HG03575 (cell line): Measurements from ENCODE around the gene PLXNA1.

Experiments
- ATAC-seq: cut with Tn5 transposase; IDR thresholded peaks from one replicate; pipeline ENCODE4 v1.9.1; 2021; ENCODE audit not compliant: unreplicated experiment, insufficient number of reproducible peaks, low FRiP score; ENCODE audit errors: extremely low read depth

The PLXNA1 gene

DNA sequence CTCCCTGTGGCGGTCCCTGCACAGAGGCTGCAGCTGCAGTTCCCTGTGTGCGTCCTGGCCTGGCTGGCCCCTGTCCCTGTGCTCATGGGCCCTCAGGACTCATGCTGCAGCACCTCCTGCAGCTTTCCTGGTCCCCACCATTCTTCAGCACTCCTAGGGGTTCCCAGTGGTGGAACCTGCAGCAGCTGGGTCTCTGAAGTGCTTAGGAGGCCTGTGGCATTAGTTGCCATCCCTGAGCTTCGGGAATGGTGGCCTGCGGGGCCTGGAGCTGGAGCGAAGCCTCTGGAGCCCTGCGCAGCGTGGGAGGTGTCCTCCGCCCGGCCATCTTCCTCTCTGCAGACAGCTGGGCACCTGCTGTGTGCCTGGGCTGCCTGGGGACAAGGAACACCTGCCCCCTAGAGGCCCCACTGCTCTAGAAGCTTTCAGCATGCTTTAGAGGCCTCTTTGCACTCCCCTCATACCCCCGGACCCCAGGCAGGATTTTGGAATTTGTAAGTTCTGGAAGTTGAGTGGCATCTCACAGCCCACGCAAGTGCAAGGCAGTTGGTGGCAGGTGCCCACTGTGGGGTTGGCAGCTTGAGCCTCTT, 13.1 kb downstream of the PLXNA1 start:
- ATAC-seq, result no peak

DNA sequence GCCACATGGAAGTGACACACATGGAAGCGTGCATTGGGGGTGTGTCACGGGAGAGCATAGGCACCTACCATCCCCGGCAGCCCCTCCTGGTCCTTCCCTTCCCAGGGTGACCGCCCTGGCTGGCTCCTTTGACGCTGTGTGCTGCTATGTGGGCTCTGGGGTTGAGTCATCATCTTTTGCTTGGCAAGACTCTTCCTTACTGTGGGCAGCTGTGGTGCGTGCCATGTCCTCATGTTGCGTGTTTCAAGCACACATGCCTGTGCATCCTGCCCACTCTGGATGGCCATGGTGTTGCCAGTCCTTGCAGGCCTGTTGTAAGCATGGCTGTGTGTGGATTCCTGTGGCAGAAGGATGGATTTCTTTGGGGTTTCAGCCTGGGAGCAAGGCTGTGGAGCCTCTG, 14.0 kb downstream of the PLXNA1 start:
- ATAC-seq, result no peak

DNA sequence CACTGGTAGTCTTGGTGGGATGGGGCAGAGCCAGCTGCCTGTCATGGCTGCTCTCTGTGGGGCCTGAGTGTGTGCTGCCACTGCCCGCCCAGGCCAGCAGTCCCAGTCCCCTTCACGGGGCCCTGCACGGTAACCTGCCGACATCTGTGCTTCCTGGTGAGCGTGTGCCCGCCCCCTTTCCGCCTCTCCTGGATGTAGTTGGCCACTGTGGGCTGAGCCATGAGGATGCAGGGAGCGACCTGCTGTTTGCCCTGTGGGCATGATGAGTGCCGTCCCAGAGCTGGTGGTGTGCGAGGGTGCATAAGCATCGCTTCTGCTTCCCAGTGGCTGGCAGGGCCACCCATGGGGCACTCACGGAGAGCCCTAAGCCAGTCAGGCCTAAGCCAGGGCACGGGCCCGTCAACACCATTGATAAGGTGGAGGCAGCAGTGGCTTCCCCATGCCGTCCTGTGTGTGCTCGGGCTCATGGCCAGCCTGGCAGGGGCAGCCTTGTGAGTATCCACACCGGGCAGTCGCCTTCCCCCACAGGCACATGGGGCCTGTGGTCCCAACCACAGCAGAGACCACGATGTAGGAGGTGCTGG, 14.6 kb downstream of the PLXNA1 start:
- no peak for ATAC-seq

- no peak for ATAC-seq
Observed at GRCh38 chr3:126998320-126998719, 15.4 kb downstream of the PLXNA1 start.

- ATAC-seq, result no peak
Observed at GRCh38 chr3:126998728-126999127, 15.8 kb downstream of the PLXNA1 start.

- no peak for ATAC-seq
Observed at GRCh38 chr3:126999383-126999782, 16.5 kb downstream of the PLXNA1 start.

DNA sequence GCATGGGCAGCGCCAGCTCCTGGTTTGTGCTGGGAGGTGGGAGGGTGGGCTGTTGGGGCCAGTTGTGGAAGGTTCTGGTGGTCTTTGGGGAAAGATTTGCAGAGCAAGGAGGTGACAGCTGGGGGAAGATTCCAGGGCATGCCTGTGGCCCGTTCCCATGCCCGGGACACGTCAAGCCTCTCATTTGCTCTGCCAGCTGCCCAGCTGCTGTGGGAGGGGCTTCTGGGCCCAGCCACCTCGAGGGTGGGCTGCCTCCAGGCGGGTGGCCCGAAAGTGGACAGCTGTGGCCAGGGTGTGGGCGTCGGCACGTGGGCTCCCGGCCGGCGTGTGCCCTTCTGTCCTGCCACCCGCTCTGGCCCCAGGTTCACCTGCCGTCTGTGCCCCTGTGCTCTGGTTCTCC, 17.2 kb downstream of the PLXNA1 start:
- no peak for ATAC-seq

DNA sequence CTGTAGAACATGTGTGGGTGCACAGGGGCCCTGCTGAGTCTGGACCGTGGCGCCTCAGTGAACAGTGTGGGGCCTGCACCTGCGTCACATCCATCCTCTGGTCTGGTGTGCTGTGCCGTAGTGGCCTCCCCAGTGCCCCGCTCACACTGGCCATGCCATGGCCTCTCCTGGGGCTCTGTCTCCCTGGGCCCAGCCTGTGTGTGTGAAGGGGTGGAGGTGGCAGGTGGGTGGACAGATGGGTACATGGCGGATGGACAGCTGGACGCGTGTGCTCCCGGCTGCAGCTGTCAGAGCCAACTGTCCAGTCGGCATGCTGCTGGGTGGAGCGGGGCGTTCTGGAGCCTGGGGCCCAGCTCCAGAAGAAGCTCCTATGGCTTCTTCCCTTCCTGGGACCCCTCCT, 17.8 kb downstream of the PLXNA1 start:
- ATAC-seq, result no peak

DNA sequence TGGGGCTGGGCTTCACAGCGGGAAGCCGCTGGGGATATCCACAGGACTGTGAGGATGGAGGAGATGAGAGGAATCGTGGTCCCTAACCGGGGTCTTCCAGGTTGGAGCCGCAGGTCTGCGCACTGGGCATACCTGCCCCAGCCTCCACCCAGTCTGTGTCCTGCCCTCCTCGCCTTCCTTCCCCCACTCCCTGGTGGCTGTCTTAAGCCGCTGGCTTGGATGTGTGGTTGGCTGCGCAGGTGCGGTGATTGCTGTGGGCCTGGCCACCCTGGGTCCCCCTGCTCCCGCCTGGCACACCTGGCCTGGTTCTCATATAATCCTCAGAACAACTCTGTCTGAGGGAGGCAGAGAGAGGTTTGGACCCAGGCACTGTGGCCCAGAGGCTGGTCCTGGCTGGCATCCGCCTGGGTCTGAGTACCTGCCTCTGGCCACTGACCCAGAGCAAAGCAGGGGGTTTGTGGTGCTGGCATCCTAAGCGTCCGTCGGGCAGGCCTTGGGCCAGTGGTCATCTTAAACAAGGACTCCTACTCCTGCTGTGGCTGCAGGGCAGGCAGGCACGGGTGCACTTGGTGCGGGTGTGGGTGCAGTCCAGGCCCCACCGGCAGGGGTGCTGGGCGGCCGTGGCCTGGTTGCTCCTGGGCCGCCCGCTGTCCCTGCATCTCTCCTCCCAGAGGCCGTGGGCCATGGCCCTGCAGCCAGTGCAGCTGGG, 18.7 kb downstream of the PLXNA1 start:
- ATAC-seq, result no peak

- no peak for ATAC-seq
Observed at GRCh38 chr3:127002195-127003174, 19.6 kb downstream of the PLXNA1 start.

DNA sequence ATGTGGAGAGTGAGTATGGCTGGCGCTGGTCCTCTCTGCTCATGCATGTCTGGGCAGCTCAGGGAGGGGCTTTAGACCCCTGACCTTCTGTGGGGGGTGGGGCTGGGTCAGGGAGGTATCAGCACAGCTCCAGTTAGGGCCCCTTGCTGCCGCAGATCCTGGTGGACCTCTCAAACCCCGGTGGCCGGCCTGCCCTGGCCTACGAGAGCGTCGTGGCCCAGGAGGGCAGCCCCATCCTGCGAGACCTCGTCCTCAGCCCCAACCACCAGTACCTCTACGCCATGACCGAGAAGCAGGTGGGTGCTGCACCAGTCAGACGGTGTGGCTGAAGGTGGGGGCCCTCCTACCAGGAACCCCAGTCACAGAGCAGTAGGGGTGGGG, 20.2 kb downstream of the PLXNA1 start:
- no peak for ATAC-seq

GRCh38 chr3:127003601-127004280, 20.8 kb downstream of the PLXNA1 start:
- no peak for ATAC-seq

- ATAC-seq, result no peak
Observed at GRCh38 chr3:127004641-127005397, 21.9 kb downstream of the PLXNA1 start.

- ATAC-seq, result no peak
Observed at GRCh38 chr3:127005864-127006500, 23.1 kb downstream of the PLXNA1 start.

GRCh38 chr3:127006781-127007436, 24.0 kb downstream of the PLXNA1 start:
- no peak for ATAC-seq

DNA sequence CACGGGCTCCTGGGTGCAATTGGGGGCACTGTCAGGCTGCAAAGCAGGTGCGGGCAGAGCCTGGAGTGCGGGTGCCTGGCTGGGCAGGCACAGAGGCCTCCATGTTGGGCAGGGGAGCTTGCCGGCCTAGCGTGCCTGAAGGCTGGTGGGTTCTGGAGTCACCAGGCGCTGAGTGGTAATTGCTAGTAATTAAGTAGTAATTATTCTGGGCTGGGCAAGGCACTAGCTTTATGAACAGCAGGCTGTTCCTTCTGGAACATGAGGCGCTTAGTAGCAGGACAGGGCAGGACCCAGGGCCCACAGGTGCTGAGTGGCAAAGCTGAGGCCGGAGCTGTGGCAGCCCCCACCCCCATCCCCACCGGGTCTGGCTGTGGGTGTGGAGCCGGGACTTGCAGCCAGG, 25.3 kb downstream of the PLXNA1 start:
- no peak for ATAC-seq

DNA sequence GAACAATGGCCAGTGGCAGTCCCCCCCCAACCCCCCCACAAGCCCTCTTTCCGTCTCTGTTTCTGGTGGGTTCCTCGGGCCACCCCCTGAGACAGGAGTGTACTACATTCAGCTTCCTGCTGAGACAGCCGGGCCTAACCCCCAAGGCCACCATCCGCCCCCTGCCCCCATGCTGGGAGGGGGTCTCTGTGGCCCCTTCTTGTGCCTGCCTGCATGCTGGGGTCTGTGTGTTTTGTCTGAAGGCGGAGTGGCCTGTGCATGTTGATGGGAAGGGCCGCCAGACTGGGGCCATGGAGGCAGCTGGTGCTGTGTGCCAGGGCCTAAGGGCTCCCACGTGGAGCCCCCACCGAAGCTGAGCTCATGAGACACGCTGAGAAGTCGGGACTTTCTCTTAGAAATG, 26.6 kb downstream of the PLXNA1 start:
- no peak for ATAC-seq
